SK-N-SH treated with all-trans-retinoic acid at 6 μM for 48 hours (cell line): ENCODE results near the gene LIN7B.

Experiments used
- ATAC-seq: fragments of 200-7000 bp; cut with Tn5 transposase; 3 replicates; pipeline ENCODE4 v1.9.1; 2020; ENCODE audit warnings: mild to moderate bottlenecking, moderate library complexity
- BACH2 ChIP-seq: fragments of 250-450 bp; sonication (Bioruptor Pico); IDR thresholded peaks from 2 replicates; pipeline ENCODE4 v1.9.0; 2021; ENCODE audit warnings: mild to moderate bottlenecking, borderline replicate concordance
- ESRRG ChIP-seq: fragments of 250-450 bp; sonication (Bioruptor Pico); IDR thresholded peaks from 2 replicates; pipeline ENCODE4 v1.6.1; 2021; ENCODE audit warnings: mild to moderate bottlenecking
- GLIS3 ChIP-seq: fragments of 250-450 bp; sonication (Bioruptor Pico); IDR thresholded peaks from 2 replicates; pipeline ENCODE4 v1.5.0; 2020; ENCODE audit warnings: mild to moderate bottlenecking, moderate library complexity
- ISL1 ChIP-seq: fragments of 250-450 bp; sonication (Bioruptor Pico); IDR thresholded peaks from 2 replicates; pipeline ENCODE4 v2.1.2; 2022; ENCODE audit warnings: mild to moderate bottlenecking, moderate library complexity
- OSR1 ChIP-seq: fragments of 250-450 bp; sonication (Bioruptor Pico); IDR thresholded peaks from 2 replicates; pipeline ENCODE4 v1.8.0; 2022; ENCODE audit warnings: moderate library complexity, mild to moderate bottlenecking, inconsistent platforms
- PPARA ChIP-seq: fragments of 250-450 bp; sonication (Bioruptor Pico); IDR thresholded peaks from 2 replicates; pipeline ENCODE4 v1.5.0; 2020; ENCODE audit warnings: mild to moderate bottlenecking, borderline replicate concordance
- RARB ChIP-seq: fragments of 250-450 bp; sonication (Bioruptor Pico); IDR thresholded peaks from 2 replicates; pipeline ENCODE4 v1.8.0; 2021; ENCODE audit warnings: mild to moderate bottlenecking, moderate library complexity
- SNAI2 ChIP-seq: fragments of 250-450 bp; sonication (Bioruptor Pico); IDR thresholded peaks from 2 replicates; pipeline ENCODE4 v1.5.0; 2020; ENCODE audit warnings: mild to moderate bottlenecking, moderate library complexity
- TCF4 ChIP-seq: fragments of 250-450 bp; sonication (Bioruptor Pico); IDR thresholded peaks from 2 replicates; pipeline ENCODE4 v1.8.0; 2021; ENCODE audit warnings: mild to moderate bottlenecking, moderate library complexity, borderline replicate concordance
- ZFP3 ChIP-seq: fragments of 250-450 bp; sonication (Bioruptor Pico); IDR thresholded peaks from 2 replicates; pipeline ENCODE4 v1.5.0; 2020; ENCODE audit warnings: mild to moderate bottlenecking, moderate library complexity
- ZFP30 ChIP-seq: fragments of 450-650 bp; formaldehyde crosslinking; IDR thresholded peaks from 2 replicates; pipeline ENCODE4 v1.5.0; 2022; ENCODE audit warnings: mild to moderate bottlenecking, moderate library complexity
- ZNF565 ChIP-seq: fragments of 450-650 bp; formaldehyde crosslinking; conservative IDR thresholded peaks from 2 replicates; pipeline ENCODE4 v1.5.0; 2020; ENCODE audit warnings: low read depth, mild to moderate bottlenecking, moderate library complexity
- ZNF8 ChIP-seq: fragments of 450-650 bp; formaldehyde crosslinking; IDR thresholded peaks from 2 replicates; pipeline ENCODE4 v1.5.0; 2020; ENCODE audit warnings: mild to moderate bottlenecking, moderate library complexity
- TF ChIP-seq, protein P1 (sequence below): fragments of 250-450 bp; sonication (Bioruptor Pico); IDR thresholded peaks from 2 replicates; pipeline ENCODE4 v1.5.1; 2020; ENCODE audit warnings: low read depth, mild to moderate bottlenecking, moderate library complexity
- TF ChIP-seq, protein P2 (sequence below): fragments of 250-450 bp; sonication (Bioruptor Pico); IDR thresholded peaks from 2 replicates; pipeline ENCODE4 v1.8.0; 2020; ENCODE audit warnings: mild to moderate bottlenecking, moderate library complexity, borderline replicate concordance
- TF ChIP-seq, protein P3 (sequence below): fragments of 250-450 bp; sonication (Bioruptor Pico); IDR thresholded peaks from 2 replicates; pipeline ENCODE4 v1.5.0; 2020; ENCODE audit warnings: mild to moderate bottlenecking, moderate library complexity
- TF ChIP-seq, protein P4 (sequence below): fragments of 250-450 bp; sonication (Bioruptor Pico); IDR thresholded peaks from 2 replicates; pipeline ENCODE4 v1.8.0; 2021; ENCODE audit warnings: low read depth, mild to moderate bottlenecking, moderate library complexity, borderline replicate concordance
- TF ChIP-seq, protein P5 (sequence below): fragments of 250-450 bp; sonication (Bioruptor Pico); IDR thresholded peaks from 2 replicates; pipeline ENCODE4 v1.5.1; 2021; ENCODE audit warnings: mild to moderate bottlenecking, moderate library complexity

The LIN7B gene

DNA sequence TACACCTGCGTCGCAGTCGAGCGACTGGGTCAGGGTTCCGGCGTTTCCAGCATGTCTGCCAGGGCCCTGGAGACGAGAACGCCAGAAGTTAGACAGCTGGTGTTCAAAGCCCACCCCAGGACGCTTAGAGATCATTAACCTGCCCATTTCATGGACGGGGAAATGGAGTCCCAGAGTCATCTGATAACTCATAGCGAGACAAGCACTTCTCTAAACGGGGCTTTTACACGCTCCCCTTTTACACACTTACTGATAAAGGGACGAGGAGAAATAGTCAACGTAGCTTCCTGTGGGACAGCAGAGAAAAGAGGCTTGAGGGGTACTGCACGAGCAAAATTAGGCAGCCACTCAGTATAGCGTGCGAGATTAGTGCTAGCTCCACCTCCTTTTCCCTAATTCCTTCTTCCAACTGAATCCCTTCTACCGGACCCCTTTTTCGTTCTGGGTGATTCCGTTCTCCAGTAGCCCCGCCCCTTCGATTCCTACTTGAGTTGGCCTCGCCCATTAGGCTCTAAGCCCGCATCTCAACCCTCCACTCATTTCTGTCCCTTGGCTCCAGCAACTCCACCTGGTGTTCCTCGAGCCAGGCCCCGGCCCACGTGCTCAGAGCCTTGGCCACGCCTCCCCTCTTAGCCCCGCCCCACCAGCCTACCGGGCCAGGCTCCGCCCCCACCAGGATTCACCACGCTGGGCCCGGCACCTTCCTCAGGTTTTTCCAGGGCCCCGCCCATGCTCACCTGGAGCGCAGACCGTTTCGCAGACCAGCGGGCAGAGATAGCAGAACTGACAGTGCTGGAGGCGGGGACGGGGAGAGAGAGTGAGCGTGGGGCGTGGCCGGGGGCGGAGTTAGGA lies 37.3 kb downstream of the LIN7B start:
- ATAC-seq: no peak
- TF ChIP-seq SNAI2 (CRISPR knock-in tag) (no peak), ZNF8 (CRISPR knock-in tag) (no peak), ESRRG (no peak), TCF4 (CRISPR knock-in tag) (no peak), ISL1 (CRISPR knock-in tag) (no peak)
- TF ChIP-seq, protein P1, sequence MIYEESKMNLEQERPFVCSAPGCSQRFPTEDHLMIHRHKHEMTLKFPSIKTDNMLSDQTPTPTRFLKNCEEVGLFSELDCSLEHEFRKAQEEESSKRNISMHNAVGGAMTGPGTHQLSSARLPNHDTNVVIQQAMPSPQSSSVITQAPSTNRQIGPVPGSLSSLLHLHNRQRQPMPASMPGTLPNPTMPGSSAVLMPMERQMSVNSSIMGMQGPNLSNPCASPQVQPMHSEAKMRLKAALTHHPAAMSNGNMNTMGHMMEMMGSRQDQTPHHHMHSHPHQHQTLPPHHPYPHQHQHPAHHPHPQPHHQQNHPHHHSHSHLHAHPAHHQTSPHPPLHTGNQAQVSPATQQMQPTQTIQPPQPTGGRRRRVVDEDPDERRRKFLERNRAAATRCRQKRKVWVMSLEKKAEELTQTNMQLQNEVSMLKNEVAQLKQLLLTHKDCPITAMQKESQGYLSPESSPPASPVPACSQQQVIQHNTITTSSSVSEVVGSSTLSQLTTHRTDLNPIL (CRISPR knock-in tag): no peak

DNA sequence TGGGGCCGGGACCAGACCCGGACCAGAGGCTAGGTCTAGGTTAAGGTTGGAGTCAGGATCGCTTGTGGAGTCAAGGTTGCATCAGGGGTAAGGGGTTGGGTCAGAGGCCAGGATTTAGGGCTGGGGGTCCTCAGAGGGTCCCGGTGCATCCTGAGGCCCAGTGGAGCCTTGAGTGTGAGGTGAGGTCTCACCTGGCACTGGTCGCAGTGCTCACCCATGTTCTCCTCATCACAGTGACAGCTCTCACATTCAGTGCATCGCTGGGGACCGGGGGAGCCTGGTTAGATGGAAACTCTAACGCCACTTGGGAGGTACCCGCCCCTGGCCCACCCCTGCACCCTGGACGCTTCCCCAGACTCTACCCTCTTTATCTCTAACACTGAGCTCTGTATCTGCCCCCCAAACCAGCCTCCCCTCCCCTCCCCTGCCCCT lies 38.0 kb downstream of the LIN7B start:
- TF ChIP-seq, protein P2, sequence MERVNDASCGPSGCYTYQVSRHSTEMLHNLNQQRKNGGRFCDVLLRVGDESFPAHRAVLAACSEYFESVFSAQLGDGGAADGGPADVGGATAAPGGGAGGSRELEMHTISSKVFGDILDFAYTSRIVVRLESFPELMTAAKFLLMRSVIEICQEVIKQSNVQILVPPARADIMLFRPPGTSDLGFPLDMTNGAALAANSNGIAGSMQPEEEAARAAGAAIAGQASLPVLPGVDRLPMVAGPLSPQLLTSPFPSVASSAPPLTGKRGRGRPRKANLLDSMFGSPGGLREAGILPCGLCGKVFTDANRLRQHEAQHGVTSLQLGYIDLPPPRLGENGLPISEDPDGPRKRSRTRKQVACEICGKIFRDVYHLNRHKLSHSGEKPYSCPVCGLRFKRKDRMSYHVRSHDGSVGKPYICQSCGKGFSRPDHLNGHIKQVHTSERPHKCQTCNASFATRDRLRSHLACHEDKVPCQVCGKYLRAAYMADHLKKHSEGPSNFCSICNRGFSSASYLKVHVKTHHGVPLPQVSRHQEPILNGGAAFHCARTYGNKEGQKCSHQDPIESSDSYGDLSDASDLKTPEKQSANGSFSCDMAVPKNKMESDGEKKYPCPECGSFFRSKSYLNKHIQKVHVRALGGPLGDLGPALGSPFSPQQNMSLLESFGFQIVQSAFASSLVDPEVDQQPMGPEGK (CRISPR knock-in tag): no peak
- TF ChIP-seq RARB (CRISPR knock-in tag) (no peak), BACH2 (CRISPR knock-in tag) (no peak), GLIS3 (CRISPR knock-in tag) (no peak), ZFP3 (CRISPR knock-in tag) (no peak), OSR1 (CRISPR knock-in tag) (no peak)
- TF ChIP-seq, protein P3, sequence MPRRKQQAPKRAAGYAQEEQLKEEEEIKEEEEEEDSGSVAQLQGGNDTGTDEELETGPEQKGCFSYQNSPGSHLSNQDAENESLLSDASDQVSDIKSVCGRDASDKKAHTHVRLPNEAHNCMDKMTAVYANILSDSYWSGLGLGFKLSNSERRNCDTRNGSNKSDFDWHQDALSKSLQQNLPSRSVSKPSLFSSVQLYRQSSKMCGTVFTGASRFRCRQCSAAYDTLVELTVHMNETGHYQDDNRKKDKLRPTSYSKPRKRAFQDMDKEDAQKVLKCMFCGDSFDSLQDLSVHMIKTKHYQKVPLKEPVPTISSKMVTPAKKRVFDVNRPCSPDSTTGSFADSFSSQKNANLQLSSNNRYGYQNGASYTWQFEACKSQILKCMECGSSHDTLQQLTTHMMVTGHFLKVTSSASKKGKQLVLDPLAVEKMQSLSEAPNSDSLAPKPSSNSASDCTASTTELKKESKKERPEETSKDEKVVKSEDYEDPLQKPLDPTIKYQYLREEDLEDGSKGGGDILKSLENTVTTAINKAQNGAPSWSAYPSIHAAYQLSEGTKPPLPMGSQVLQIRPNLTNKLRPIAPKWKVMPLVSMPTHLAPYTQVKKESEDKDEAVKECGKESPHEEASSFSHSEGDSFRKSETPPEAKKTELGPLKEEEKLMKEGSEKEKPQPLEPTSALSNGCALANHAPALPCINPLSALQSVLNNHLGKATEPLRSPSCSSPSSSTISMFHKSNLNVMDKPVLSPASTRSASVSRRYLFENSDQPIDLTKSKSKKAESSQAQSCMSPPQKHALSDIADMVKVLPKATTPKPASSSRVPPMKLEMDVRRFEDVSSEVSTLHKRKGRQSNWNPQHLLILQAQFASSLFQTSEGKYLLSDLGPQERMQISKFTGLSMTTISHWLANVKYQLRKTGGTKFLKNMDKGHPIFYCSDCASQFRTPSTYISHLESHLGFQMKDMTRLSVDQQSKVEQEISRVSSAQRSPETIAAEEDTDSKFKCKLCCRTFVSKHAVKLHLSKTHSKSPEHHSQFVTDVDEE (CRISPR knock-in tag): no peak
- TF ChIP-seq, protein P4, sequence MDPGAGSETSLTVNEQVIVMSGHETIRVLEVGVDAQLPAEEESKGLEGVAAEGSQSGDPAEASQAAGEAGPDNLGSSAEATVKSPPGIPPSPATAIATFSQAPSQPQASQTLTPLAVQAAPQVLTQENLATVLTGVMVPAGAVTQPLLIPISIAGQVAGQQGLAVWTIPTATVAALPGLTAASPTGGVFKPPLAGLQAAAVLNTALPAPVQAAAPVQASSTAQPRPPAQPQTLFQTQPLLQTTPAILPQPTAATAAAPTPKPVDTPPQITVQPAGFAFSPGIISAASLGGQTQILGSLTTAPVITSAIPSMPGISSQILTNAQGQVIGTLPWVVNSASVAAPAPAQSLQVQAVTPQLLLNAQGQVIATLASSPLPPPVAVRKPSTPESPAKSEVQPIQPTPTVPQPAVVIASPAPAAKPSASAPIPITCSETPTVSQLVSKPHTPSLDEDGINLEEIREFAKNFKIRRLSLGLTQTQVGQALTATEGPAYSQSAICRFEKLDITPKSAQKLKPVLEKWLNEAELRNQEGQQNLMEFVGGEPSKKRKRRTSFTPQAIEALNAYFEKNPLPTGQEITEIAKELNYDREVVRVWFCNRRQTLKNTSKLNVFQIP: no peak
- no peak for ATAC-seq

DNA sequence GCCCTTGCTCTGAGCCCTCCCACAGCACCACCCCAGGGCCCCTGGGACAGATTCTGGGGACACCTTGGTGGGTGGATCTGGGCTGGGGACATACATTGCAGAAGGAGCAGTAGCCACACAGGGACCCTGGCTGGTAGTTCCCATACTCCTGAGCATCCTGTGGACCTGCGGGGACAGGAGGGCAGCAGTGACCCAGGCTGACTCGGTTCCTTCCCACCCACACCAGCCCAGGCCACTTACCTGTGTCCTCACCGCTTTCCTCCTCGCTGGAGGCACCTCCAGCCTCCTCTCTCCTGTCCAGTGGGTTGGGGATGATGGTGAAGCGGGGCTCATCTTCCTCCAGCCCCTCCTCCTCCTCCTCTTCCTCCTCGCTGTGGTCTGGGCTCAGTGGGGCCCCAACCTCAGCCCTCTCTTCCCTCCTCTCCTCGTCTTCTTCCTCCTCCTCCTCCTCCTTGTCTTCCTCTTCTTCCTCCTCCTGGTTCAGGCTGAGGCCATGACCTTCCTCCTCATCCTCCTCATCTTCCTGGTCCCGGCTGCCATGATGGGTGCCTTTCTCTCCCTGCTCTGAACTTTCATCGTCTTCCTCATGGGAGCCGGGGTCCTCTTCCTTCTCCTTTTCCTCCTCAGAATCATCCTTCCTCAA lies 39.1 kb downstream of the LIN7B start:
- TF ChIP-seq, protein P5, sequence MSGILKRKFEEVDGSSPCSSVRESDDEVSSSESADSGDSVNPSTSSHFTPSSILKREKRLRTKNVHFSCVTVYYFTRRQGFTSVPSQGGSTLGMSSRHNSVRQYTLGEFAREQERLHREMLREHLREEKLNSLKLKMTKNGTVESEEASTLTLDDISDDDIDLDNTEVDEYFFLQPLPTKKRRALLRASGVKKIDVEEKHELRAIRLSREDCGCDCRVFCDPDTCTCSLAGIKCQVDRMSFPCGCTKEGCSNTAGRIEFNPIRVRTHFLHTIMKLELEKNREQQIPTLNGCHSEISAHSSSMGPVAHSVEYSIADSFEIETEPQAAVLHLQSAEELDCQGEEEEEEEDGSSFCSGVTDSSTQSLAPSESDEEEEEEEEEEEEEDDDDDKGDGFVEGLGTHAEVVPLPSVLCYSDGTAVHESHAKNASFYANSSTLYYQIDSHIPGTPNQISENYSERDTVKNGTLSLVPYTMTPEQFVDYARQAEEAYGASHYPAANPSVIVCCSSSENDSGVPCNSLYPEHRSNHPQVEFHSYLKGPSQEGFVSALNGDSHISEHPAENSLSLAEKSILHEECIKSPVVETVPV (CRISPR knock-in tag): no peak
- no peak for TF ChIP-seq ZNF565 (CRISPR knock-in tag)
- TF ChIP-seq RARB (CRISPR knock-in tag): no peak
- TF ChIP-seq ZFP3 (CRISPR knock-in tag): no peak
- ATAC-seq: no peak

DNA sequence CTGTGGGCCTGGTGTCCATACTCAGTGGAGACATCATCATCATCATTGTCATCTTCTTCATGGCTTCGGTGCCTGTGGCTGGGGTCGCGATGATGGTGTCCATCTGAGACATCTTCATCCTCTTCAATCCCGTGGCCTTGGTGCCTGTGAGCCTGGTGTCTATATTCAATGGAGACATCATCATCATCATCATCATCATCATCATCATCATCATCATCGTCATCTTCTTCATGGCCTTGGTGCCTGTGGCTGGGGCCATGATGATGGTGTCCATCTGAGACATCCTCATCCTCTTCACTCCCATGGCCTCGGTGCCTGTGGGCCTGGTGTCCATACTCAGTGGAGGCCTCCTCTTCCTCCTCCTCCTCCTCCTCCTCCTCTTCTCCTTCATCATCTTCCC lies 40.1 kb downstream of the LIN7B start:
- ATAC-seq: no peak
- TF ChIP-seq, protein P3 (CRISPR knock-in tag): no peak
- TF ChIP-seq, protein P1 (CRISPR knock-in tag): no peak
- TF ChIP-seq, protein P5 (CRISPR knock-in tag): no peak
- TF ChIP-seq ZFP30 (CRISPR knock-in tag) (no peak), ZNF8 (CRISPR knock-in tag) (no peak), ESRRG (no peak), PPARA (no peak)
